ENCODE data around the gene GLRX5.

Gene GLRX5

DNA sequence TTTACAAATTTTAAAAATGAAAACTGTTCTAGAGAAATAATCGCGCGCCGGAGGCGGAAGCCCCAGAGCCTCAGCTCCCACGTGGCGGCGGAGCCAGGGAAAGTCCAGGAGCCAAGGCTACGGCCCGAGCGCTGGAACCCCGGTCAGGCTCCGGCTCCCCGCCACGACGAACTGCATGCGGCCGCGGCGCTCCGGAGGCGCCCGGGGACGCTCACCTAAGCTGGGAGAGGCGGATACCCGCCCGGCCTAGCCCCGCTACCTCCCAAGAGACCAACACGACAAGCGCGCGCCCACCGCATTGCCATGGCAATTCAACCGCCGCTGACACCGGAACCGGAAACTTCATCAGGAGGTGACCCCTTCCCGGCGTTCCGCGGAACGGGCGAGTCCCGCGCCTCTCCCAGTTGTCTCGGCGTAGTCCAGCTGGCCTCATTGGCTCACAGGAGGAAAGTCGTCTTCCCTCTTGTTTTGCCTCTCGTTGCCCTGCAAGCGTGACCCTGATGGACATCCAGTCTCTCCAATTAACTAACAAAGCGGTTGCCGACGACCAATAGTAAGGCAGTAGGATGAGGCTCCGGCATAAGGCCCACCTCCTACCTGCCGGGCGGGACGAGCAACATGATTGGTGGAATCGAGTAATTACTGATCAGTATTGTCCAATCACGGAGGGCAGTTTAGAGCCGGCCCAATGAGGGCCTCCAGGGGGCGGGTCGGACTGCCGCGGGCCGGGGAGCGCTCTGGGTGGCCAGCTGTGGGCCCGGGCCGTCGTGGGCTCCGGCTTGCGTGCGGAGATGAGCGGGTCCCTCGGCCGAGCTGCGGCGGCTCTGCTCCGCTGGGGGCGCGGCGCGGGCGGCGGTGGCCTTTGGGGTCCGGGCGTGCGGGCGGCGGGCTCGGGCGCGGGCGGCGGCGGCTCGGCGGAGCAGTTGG is at the start of gene GLRX5:
GLRX5 (plus strand) TSS at position 752 of the 927 bp plus-strand sequence; CDS start at position 792, 40 bp downstream.
- DNase-seq: peak; percentile 99

DNA sequence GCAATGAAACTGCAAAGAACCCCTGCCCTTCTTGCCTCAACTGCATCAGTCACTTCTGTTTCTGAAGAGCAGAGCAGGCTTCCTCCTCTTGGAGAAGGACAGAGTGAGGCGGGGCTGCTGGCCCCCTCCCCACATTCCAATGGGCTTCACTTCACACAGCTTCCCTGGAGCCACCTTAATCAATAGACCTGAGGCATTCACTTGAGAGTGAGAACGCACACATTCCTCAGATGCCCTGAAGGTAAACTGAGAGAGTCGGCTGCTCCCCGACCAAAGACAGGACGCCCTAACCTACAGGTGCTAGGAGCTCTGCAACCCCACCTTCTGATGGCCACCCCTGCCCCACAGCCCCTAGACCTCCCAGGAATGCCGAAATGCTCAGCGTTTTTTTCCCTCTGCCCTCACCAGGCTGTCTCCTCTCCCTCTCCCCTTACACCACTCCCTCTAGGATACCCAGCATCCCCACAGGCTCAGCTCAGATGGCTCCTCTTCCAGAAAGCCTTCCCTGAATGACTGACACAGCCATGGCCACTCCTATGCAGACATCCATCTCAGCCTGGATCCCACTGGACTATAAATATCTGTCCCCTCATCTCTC is 49.5 kb upstream of the GLRX5 start:
- no peak for DNase-seq

DNA sequence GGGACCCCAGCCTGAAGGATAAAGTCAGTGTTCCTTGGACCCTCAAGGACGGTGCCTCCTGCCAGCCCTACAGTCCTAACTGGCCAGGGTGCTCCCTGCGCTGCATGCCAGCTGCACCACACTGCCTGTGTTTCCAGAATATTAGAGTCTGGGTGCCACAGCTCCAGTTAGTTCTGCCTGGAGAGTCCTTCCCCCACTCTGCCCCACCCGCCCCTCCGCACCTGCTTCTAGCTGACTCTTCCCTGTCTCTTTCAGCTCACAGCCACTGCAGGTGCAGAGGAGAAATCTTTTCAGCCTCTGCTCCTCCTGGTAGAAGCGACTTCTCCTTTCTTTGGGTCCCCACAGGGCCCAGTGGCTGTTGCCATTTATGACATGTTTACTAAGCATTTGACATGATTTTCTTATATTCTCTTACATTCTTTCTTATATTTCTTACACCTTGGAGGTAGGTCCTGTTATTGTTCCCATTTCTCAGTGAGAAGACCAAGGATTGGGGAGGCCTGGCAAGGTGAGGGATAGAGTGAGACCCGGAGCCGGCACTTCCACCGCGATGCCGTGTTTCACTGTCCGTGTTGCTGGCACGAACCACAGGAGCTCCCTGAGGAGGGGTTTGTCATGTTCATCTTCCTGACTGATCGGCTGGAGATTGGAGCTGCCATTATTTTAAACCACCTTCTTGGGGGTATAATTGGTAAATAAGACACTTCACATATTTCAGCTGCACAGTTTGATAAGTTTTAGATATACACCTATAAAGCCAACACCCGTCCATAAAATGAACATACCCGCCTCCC is 47.8 kb upstream of the GLRX5 start:
- peak; percentile 77 for DNase-seq

DNA sequence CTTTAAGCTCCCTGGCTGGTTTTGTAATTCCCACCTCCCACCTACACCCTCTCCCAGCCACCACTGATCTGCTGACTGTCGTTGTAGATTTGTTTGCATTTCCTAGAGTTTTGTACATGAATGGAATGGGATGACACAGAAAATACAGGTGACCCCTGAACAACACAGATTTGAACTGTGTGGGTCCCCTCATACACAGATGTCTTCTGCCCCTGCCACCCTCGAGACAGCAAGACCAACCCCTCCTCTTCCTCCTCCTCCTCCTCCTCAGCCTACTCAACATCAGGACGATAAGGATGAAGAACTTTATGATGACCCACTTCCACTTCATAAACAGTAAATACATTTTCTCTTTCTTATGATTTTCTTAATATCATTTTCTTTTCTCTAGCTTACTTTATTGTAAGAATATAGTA is 47.2 kb upstream of the GLRX5 start:
- no peak for DNase-seq

DNA sequence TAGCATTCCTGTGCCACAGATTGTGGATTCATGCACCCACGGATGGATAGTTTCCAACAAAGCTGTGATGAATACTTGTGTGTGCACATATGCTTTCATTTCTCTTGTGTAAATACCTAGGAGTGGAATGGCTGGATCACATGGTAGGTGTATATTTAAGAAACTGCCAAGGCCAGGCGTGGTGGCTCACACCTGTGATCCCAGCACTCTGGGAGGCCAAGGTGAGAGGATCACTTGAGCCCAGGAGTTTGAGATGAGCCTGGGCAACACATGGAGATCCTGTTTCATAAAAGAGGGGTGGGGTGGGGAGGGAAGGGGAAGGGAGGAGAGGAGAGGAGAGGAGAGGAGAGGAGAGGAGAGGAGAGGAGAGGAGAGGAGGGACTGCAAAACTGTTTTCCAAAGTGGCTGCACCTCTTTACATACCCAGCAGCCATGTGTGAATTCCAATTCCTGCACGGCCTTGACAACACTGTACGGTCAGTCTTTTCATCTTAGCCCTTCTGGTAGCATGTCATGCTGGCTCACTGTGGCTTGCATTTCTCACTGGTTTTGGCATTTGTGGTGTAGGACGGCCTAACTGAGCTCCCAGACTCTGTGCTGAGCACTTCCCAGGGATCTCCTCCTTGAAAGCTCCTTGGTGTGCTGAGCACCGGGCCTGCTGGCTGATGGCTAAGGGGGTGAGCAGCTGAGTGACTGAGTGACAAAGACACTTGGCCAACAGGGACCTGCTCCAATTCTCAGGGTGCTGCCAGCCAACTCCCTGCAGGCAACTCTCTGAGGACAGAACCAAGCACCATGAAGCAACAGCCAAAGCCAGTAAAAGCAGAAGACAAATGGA is 46.3 kb upstream of the GLRX5 start:
- no peak for DNase-seq

DNA sequence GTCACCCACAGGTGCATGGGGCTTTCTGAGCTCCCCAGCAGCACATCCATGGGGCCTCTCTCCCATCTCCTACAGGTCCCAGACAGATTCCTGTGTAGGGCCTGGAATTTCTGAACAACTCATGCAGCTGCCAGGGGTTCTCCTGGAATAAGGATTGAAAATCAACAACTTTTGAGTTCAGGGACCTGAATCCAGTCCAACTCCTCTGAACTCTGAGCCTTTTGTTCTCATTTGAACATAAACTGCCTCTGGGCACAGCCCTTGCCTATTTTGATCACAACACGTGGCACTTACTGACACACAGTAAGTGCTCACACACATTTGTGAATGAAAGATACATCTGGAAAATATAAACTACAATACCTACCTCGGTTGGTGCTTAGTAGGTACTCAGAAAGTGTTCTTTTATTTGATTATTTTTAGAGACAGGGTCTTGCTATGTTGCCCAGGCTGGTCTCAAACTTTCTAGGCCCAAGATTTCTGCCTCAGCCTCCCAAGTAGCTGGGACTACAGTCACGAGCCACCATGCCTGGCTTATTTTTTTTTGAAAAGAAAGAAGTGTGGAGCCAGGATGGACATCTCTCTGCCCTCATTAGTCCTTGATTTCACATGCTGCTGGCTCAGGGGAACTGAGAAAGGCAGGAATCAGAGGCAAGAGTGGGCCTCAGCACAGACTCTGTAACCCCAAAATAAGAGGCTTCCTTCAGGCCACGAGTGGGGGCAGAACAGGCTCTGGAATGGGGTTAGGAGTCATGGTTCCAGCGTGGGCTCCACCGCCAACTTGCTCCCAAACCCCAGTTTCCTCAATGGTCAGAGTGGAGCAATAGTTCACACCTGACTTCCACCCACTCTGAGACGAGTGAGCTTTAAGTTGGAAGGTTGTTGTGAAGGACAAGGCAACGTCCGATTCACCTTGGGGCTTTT is 45.4 kb upstream of the GLRX5 start:
- DNase-seq: no peak

DNA sequence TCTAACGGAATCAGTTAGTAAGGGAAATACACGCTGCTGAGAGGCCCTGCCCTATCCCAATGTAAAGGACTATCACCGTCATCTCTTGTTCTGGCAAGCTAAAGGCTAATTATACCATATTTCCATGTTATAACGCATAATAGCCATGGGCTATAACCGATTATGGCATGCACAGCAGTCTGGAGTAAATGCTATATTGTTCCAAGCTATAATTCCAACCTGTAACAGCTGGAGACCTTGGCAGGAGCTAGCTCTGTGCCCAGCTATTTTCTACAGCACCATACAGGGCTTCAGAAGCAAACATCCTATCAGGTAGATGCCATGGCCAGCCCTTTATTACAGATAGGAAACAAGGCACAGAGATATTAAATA is 44.7 kb upstream of the GLRX5 start:
- no peak for DNase-seq

DNA sequence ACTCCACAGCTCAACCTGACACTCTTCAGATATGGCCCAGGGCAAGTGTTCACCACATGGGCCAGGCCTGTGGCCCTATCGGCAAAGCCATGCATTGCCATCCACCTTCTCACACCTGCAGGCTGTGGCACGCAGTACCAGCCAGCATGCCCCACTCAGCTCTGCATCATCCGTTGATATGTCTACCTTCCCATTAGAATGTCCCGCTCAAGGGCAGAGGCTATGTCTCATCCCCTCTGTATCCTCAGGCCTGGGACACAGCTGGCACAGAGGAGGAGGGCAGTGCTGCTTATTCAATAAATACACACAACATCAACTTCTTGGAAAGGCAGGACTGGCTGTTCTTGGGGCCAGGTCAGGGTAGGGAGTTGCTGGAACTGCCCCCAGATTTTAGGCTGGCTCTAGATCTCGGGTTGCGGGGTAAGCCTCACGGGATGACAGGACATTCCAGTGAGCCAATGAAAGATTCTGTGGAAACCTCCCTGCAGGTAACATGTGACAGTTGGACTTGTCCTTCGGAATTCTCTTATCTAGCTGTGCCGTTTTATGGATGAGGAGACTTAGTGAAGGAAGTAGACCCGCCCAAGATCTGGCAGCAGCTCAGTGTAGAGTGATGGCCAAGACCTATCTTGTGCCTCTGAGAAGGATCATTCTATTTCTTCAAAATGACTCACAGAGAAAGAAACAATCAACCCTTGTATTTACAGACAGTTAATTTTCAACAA is 44.0 kb upstream of the GLRX5 start:
- DNase-seq: no peak

DNA sequence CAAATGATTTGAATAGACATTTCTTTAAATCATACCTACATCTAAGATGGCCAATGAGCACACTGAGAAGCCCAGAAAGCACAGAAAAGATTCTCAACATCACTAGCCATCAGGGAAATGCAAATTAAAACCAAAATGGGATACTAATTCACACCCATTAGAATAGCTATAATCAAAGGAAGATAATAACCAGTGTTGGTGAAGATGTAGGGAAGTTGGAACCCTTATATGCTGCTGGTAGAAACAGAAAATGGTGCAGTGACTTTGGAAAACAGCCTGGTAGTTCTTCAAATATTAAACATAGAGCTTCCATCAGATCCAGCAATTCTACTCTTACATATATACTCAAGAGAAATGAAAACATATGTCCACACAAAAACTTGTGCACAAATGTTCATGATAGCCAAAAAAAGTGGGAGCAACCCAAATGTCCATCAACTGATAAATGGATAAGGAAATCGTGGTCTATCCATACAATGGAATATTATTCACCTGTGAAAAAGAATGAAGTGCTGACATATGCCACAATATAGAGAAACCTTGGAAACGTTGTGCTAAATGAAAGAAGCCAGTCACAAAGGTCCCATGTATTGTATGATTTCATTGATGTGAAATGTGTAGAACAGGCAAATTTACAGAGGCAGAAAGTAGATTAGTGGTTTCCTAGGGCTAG is 42.8 kb upstream of the GLRX5 start:
- DNase-seq: no peak

DNA sequence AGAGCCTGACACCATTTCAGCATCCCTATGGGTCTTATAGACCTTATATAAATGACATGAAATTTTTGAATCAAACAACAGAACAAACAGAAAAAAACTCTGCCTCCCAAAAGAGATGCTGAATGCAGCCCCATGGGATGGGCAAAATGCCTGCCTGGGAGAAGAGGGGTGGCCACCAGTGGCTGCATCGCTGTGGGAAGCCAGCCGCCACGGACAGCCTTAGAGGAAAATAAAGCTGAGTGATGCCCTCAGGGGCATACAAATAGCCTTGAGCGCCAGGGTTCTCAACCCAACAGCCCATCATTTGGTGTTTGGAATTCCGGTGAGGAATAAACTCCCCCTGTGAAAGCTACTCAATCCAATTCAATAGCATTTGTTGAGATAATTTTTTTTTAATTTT is 41.3 kb upstream of the GLRX5 start:
- DNase-seq: no peak

DNA sequence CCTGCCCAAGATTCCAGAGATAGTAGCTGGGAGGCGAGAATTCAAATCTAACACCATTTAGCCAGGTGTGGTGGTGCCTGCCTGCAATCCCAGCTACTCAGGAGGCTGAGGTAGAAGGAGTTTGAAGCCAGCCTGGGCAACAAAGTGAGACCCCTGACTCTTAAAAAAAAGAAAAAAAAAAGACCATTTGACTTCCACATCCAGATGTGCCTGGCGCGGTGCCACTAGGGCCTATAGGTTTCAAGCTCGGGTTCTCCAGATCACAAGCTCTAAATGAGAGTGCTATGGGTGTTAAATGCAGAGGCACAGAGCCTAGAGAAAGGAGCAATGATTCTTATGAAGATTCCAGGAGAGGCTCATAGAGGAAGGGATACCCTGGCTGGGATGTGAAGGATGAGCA is 40.9 kb upstream of the GLRX5 start:
- DNase-seq: no peak

DNA sequence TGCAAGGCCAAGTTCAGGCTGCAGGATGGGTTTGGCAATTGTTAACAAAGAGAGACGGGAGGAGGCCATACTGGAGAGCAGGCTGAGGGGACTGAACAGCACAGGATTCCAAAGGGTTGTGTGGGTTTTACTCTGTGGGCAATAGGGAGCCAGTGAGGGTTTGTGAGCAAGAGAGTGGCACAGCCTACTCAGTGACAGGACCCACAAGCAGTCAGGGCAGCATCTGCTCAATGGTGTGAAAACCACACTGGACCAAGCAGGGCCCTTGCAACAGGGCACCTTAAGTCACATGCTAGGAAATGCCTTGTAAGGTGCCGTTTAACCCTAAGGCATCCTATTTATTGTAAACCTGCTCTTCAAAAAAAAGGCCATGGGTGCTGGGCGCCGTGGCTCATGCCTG is 40.4 kb upstream of the GLRX5 start:
- DNase-seq: no peak

DNA sequence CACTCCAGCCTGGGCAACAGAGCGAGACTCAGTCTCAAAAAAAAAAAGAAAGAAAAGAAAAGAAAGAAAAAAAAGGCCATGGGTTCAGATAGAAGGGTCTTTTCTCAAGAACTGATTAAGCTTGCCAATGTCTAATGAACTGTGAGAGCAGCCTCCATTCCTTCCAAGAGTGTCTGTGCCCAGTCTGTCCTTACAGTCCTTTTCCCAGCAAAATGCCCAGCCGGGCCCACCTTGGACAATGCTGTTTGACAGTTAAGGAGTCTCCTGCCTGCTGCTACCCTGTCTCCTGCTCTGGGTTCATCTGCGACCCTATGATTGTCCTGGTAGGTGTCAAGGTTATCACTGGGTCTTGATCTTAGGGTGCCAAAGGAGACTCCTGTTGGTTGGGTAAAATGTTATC is 39.8 kb upstream of the GLRX5 start:
- no peak for DNase-seq

DNA sequence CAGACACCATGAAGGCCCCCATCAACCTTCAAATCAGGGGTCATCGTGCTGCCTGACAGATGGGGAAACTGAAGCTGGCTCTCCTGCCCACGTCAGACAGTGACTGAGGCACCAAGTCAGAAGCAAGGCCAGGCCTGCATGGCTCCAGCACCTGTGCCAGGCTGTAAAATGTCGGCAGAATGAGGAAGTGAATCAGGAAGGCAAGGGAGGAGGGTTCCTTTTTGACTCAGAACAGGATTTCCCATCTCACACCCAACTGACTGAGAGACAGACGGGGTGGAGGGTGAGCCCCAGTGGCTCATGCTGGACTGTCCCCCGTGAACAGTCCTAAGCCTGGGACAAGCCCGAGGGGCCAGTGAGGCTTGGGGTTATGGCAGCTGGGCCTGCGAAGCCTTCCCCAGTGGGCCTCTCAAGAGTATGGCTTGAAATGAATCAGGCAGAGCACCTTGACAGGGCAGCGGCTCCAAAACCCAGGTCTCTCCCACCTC is 39.3 kb upstream of the GLRX5 start:
- no peak for DNase-seq

DNA sequence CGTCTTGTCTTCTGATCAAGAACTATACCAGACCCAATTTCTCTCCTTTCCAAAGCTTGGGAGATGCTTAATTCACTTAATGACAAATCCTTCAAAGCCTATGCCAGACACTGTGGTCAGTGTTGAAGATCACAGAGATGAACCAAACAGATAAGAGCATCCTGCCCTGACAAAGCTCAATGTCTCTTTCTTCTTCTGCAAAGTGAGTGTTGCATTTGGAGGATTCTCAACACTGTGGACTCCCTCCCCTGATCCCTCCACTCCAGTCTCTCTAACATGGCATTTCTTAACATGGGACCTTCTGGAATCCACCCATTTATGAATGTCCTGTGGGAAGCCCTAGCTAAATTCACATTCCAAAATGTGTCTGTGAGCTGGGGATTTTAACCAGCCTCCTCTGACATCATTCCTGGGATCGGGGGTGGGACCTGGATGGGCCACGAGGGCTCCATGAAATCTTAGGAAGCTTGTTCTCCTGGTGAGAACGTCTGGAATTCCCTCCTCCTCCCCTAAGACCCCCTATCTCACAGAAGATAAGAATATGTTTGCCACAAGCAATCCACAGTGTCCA is 38.7 kb upstream of the GLRX5 start:
- DNase-seq: no peak

DNA sequence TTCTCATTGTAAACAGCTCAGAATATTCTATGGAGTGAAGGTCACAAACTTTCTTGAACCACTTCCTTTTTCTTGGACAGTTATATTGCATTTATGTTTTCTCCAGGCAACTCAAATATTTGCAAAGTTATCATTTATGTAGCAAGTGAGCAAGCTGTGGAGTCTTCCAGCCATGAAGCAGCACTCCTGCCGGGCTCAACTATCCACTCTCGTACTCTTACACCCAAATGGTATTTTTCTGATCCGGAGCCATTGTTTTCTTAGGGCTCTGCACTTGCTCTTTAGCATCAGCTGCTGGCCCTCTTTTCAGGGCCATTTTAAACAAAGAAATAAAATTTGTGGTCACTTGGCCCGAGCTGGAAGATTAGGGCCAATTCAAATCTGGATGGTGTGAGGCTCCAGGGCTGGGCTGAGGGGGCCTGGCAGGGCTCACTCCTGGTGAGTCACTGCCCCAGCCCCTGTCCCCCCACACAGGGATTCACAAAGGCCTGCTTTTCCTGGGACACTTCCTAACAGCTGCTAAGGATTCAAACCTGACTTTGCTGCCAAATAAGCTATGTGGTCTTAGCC is 38.1 kb upstream of the GLRX5 start:
- no peak for DNase-seq

DNA sequence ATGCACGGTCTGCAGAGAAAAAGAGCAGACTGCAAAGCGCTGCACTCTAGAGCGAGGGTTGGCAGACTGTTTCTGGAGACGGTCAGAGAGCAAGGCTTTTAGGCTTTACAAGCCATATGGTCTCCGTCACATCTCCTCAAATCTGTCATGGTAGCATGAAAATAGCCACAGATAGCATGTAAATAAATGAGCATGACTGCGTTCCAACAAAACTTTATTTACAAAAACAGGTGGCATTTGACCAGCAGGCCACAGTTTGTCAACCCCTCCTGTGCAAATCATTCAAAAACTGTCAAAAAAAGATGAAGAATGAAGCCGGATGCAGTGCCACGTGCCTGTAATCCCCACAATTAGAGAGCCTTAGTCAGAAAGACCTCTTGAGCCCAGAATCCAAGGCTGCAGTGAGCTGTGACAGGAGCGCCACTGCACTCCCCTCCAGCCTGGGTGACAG is 37.3 kb upstream of the GLRX5 start:
- no peak for DNase-seq

DNA sequence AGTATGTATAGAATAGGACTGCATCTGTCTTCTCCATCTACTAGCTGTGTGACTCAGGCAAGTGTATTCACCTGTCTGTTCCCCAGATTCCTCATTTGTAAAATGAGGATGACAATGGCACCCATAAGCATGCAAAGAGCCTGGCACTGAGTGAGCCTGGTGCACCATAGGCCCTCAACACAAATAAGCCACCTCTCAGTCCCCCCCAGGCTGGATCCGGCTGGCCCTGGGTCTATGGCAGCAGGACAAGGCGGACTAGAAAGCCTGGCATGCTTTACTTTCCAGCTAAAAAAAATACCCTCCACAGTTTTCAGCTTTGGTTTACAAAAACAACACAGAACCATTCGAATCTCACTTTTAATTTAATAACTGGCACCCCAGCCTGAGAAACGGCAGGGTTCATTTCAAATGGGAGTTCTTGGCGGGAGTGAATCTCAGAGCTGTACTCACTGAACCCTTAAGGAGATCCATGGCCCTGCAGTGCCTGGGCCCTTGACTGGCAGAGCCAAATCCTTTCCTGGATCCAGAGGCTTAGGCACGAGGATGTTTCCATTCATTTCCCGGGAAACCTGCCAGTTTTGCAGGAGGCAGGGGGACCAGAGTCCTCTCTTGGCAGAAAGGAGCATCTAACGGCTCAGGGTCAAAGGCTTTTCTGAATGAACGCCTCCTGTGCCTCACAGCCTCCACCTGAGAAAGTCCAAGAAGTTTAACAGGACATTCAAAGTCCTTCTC is 36.1 kb upstream of the GLRX5 start:
- no peak for DNase-seq

DNA sequence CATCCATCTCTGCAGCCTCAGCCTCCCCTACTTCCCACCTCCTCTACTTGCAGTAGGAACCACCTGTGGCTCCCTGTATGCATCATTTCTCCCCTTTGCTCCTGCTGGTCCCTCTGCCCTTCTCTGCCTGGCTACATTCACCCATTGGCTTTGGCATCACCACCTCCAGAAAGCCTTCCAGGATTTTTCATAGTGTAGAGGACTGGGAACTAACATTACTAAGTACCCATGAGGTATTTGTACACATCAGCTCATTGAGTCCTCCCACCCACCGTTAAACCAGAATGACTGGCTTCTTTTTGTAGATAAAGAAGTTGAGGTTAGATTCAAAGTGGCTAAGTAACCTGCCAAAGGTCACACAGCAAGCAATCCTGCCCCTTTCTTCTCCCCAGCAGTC is 35.5 kb upstream of the GLRX5 start:
- no peak for DNase-seq

Measured in NCI-H2107 (cell line).